PC-9 (cell line): ENCODE data around the gene JARID2. TPM values are rescaled to one million over a fixed set of nuclear protein-coding genes. Genes with fewer than 3 reads are reported as not detected.
A peak's percentile ranks its signal among the peaks of the same experiment; 100 is the strongest.

ENCODE experiments used
- BruUV-seq: library from RNA; stranded (reverse); fragments of 400-500 nt; replicated peaks from 2 replicates; lab custom pipeline; 2021; lab: Mats Ljungman, UMichigan
- CTCF ChIA-PET: fragments of 300-600 bp; sonication (Branson Sonifier 250); formaldehyde crosslinking; loops from one replicate; lab custom pipeline; 2022; ENCODE audit warnings: antibody characterized with exemption; lab: Charles Lee
- POLR2A ChIA-PET: fragments of 300-600 bp; sonication (Branson Sonifier 250); formaldehyde crosslinking; loops from one replicate; lab custom pipeline; 2022; ENCODE audit warnings: antibody characterized with exemption; ENCODE audit not compliant: unreplicated experiment; lab: Charles Lee
- DNase-seq, 2 experiments: peaks; one replicate each; pipeline versions ENCODE4 v3.0.0 to v3.0.0-alpha.2; 2015 to 2022; ENCODE audit warnings: mixed read lengths in 1 of 2
- H2AFZ ChIP-seq: fragments of 200-600 bp; sonication (generic); 2 replicates; pipeline ENCODE4 v1.8.1; 2017; ENCODE audit warnings: antibody characterized with exemption
- H3F3A ChIP-seq: fragments of 200-600 bp; sonication (generic); 2 replicates; pipeline ENCODE4 v1.8.1; 2017; ENCODE audit warnings: antibody characterized with exemption, mild to moderate bottlenecking, low read depth; ENCODE audit not compliant: insufficient read depth
- H3K27ac ChIP-seq: fragments of 200-600 bp; sonication (generic); 2 replicates; pipeline ENCODE4 v1.6.1; 2016; ENCODE audit warnings: mixed run types
- H3K27me3 ChIP-seq: fragments of 200-600 bp; sonication (generic); 2 replicates; pipeline ENCODE4 v1.6.1; 2016; ENCODE audit warnings: low read depth, mixed run types; ENCODE audit not compliant: insufficient read depth
- H3K36me3 ChIP-seq: fragments of 200-600 bp; sonication (generic); 2 replicates; pipeline ENCODE4 v1.6.1; 2016; ENCODE audit warnings: low read depth, mixed run types
- H3K4me1 ChIP-seq: fragments of 200-600 bp; sonication (generic); replicated peaks from 2 replicates; pipeline ENCODE4 v1.6.1; 2016; ENCODE audit warnings: mixed run types; ENCODE audit not compliant: insufficient read depth
- H3K4me2 ChIP-seq: fragments of 200-600 bp; sonication (generic); 2 replicates; pipeline ENCODE4 v1.6.1; 2017; ENCODE audit warnings: mixed run types
- H3K4me3 ChIP-seq: fragments of 200-600 bp; sonication (generic); 2 replicates; pipeline ENCODE4 v1.6.1; 2016; ENCODE audit warnings: mixed run types
- H3K79me2 ChIP-seq: fragments of 200-600 bp; sonication (generic); 2 replicates; pipeline ENCODE4 v1.6.1; 2017; ENCODE audit warnings: low read depth, mixed run types
- H3K9me2 ChIP-seq: fragments of 200-600 bp; sonication (generic); 2 replicates; pipeline ENCODE4 v1.8.1; 2017; ENCODE audit warnings: mild to moderate bottlenecking; ENCODE audit not compliant: insufficient read depth
- H3K9me3 ChIP-seq: fragments of 200-600 bp; sonication (generic); 2 replicates; pipeline ENCODE4 v1.8.1; 2016; ENCODE audit warnings: low read depth; ENCODE audit not compliant: insufficient read depth
- H4K20me1 ChIP-seq: fragments of 200-600 bp; sonication (generic); 2 replicates; pipeline ENCODE4 v1.8.1; 2017; ENCODE audit not compliant: insufficient read depth
- CTCF ChIP-seq: fragments of 200-600 bp; sonication (generic); conservative IDR thresholded peaks from 2 replicates; pipeline ENCODE4 v1.6.1; 2017; ENCODE audit warnings: mixed run types, antibody characterized with exemption, mild to moderate bottlenecking, moderate library complexity
- EZH2 ChIP-seq: fragments of 200-600 bp; sonication (generic); IDR thresholded peaks from 2 replicates; pipeline ENCODE4 v1.8.0; 2017; ENCODE audit warnings: antibody characterized with exemption, low read depth
- intact Hi-C: fragments of 100-400 bp; cut with micrococcal nuclease; formaldehyde crosslinking; loops from one replicate; pipeline ENCODE4 v1.10.0; 2022; ENCODE audit not compliant: unreplicated experiment
- total RNA-seq: library from RNA; stranded (reverse); gene quantifications from 2 replicates; pipeline ENCODE4 v1.2.3, GENCODE V29; 2021

JARID2 gene
- total RNA-seq, 1 experiment from 2014 or later: 35.0 TPM

GRCh38 chr6:15447546-15448267 is 201.8 kb downstream of the JARID2 start:
- no TSS peak for BruUV-seq
- Histone ChIP-seq H3K4me2 (peak overlapping the region; percentile 12; the same call in 1 of the 2 replicates), H3K27ac (no peak overlapping the region), H3F3A (peaks cover 13% of the 10 kb centered on the region), H3K79me2 (peaks cover 75% of the 10 kb centered on the region), H3K9me2 (no peaks in the 10 kb centered on the region), H4K20me1 (peaks cover 19% of the 10 kb centered on the region), H3K36me3 (no peaks in the 10 kb centered on the region), H3K9me3 (no peaks in the 10 kb centered on the region), H3K4me3 (no peak overlapping the region), H2AFZ (no peak overlapping the region), H3K27me3 (no peaks in the 10 kb centered on the region), H3K4me1 (peaks cover 47% of the 10 kb centered on the region)
- ChIA-PET POLR2A (interaction anchor here (0.5 kb wide), 1 partner anchor 20 kb away, joined by 5 read pairs; no protein-coding TSS in a partner anchor), CTCF (no interaction called here)
- TF ChIP-seq EZH2 (no peak), CTCF (no peak)
- intact Hi-C loops: loop anchor here (10.0 kb wide), 2 partner anchors 563 to 703 kb away; no protein-coding TSS in a partner anchor
- no peak for DNase-seq

GRCh38 chr6:15449011-15449410 is 203.1 kb downstream of the JARID2 start:
- Histone ChIP-seq H3K4me1 (peaks cover 34% of the 10 kb centered on the region), H3F3A (peaks cover 4% of the 10 kb centered on the region; the same call in 1 of the 2 replicates), H3K27ac (no peak overlapping the region), H3K4me2 (no peak overlapping the region), H3K4me3 (no peak overlapping the region), H3K79me2 (peaks cover 65% of the 10 kb centered on the region), H4K20me1 (peaks cover 19% of the 10 kb centered on the region), H3K36me3 (no peaks in the 10 kb centered on the region), H3K9me3 (no peaks in the 10 kb centered on the region), H3K27me3 (no peaks in the 10 kb centered on the region), H2AFZ (no peak overlapping the region), H3K9me2 (no peaks in the 10 kb centered on the region)
- POLR2A ChIA-PET: no interaction called here
- DNase-seq: no peak
- CTCF ChIA-PET: no interaction called here
- intact Hi-C loops: loop anchor here (10.0 kb wide), 2 partner anchors 564 to 704 kb away; no protein-coding TSS in a partner anchor
- TF ChIP-seq EZH2 (no peak), CTCF (no peak)
- no TSS peak for BruUV-seq

- TF ChIP-seq EZH2 (no peak), CTCF (no peak)
- CTCF ChIA-PET: interaction anchor here (0.5 to 0.6 kb wide), 2 partner anchors 11 to 381 kb away, joined by 3 to 6 read pairs; no protein-coding TSS in a partner anchor
- Histone ChIP-seq H3K4me3 (no peak overlapping the region), H3K27me3 (no peaks in the 10 kb centered on the region), H3K36me3 (no peaks in the 10 kb centered on the region), H3K9me3 (no peaks in the 10 kb centered on the region), H2AFZ (no peak overlapping the region), H3F3A (peaks cover 19% of the 10 kb centered on the region), H4K20me1 (peaks cover 21% of the 10 kb centered on the region), H3K4me2 (no peak overlapping the region), H3K4me1 (peaks cover 41% of the 10 kb centered on the region), H3K79me2 (peaks cover 53% of the 10 kb centered on the region), H3K9me2 (no peaks in the 10 kb centered on the region), H3K27ac (no peak overlapping the region)
- POLR2A ChIA-PET: no interaction called here
- no TSS peak for BruUV-seq
- no peak for DNase-seq
- intact Hi-C loops: no loop called here
These were observed 205.9 kb downstream of the JARID2 start for GRCh38 chr6:15451738-15452137.
